Measurements from ENCODE around the gene ZRANB3. TPM values are rescaled to one million over a fixed set of nuclear protein-coding genes. Genes with fewer than 3 reads are reported as not detected.

ZRANB3 gene
- total RNA-seq, 1 donor from 2014 or later, result 18.6 TPM

GRCh38 chr2:135337071-135337470, 193.9 kb downstream of the ZRANB3 start:
- no peak for DNase-seq (ENCODE audit: low spot score, unreplicated experiment)
- H3K4me3 Mint-ChIP-seq (ENCODE audit: low read depth), result no peak overlapping the region
- TF ChIP-seq, protein P1, sequence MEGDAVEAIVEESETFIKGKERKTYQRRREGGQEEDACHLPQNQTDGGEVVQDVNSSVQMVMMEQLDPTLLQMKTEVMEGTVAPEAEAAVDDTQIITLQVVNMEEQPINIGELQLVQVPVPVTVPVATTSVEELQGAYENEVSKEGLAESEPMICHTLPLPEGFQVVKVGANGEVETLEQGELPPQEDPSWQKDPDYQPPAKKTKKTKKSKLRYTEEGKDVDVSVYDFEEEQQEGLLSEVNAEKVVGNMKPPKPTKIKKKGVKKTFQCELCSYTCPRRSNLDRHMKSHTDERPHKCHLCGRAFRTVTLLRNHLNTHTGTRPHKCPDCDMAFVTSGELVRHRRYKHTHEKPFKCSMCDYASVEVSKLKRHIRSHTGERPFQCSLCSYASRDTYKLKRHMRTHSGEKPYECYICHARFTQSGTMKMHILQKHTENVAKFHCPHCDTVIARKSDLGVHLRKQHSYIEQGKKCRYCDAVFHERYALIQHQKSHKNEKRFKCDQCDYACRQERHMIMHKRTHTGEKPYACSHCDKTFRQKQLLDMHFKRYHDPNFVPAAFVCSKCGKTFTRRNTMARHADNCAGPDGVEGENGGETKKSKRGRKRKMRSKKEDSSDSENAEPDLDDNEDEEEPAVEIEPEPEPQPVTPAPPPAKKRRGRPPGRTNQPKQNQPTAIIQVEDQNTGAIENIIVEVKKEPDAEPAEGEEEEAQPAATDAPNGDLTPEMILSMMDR (IDR thresholded peaks at IDR 0.05; ENCODE audit: unreplicated experiment), result no peak
- peaks cover 19% of the 10 kb centered on the region for H3K9me3 Mint-ChIP-seq (ENCODE audit: low read depth)
- H3K27me3 Mint-ChIP-seq, result no peaks in the 10 kb centered on the region
- H3K4me1 Mint-ChIP-seq (ENCODE audit: low read depth), result no peaks in the 10 kb centered on the region
- no peak overlapping the region for H3K27ac Mint-ChIP-seq
- peaks cover 15% of the 10 kb centered on the region for H3K36me3 Mint-ChIP-seq (ENCODE audit: insufficient read depth)

DNA sequence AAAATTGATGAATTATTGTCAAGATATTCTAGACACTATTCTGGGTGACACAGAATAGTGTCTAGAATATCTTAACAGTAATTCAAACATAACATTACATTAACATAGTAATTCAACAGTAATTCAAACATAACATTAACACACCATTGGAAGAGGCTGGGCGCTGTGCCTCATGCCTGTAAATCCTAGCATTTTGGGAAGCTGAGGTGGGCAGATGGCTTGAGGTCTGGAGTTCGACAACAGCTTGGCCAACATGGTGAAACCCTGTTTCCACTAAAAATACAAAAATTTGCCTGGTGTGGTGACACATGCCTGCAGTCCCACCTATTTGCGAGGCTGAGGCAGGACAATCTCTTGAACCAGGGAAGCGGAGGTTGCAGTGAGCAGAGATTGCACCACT, 195.8 kb downstream of the ZRANB3 start:
- H3K36me3 Mint-ChIP-seq (ENCODE audit: insufficient read depth), result peaks cover 19% of the 10 kb centered on the region
- H3K9me3 Mint-ChIP-seq (ENCODE audit: low read depth), result peaks cover 23% of the 10 kb centered on the region
- TF ChIP-seq, protein P1 (IDR thresholded peaks at IDR 0.05; ENCODE audit: unreplicated experiment), result no peak
- H3K27me3 Mint-ChIP-seq, result no peaks in the 10 kb centered on the region
- DNase-seq (ENCODE audit: low spot score, unreplicated experiment), result no peak
- H3K4me1 Mint-ChIP-seq (ENCODE audit: low read depth), result peaks cover 4% of the 10 kb centered on the region
- no peak overlapping the region for H3K4me3 Mint-ChIP-seq (ENCODE audit: low read depth)
- no peak overlapping the region for H3K27ac Mint-ChIP-seq

DNA sequence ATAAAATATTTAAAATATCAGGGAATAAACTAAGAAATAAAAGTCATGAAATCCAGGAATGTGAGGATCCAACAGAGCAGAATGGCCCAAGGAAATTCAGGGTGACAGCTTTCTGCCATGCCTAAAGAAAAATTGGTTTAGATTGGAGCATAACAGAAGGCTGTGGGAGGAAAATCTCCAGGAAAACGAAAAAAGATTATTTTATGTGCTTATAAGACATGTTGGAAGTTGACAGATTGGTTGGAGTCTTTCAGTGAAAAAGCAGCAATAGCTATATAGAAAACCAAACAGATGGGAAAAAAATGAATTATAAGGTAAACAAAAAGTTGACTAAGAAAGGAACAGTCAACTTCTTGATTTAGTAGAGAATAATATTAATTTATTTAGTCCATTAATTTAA, 203.9 kb downstream of the ZRANB3 start:
- no peak overlapping the region for H3K27ac Mint-ChIP-seq
- no peaks in the 10 kb centered on the region for H3K27me3 Mint-ChIP-seq
- no peak for DNase-seq (ENCODE audit: low spot score, unreplicated experiment)
- peaks cover 4% of the 10 kb centered on the region for H3K4me1 Mint-ChIP-seq (ENCODE audit: low read depth)
- H3K36me3 Mint-ChIP-seq (ENCODE audit: insufficient read depth), result peaks cover 16% of the 10 kb centered on the region
- TF ChIP-seq, protein P1 (IDR thresholded peaks at IDR 0.05; ENCODE audit: unreplicated experiment), result no peak
- H3K9me3 Mint-ChIP-seq (ENCODE audit: low read depth), result peaks cover 43% of the 10 kb centered on the region
- no peak overlapping the region for H3K4me3 Mint-ChIP-seq (ENCODE audit: low read depth)

- Mint-ChIP-seq H3K27ac (no peak overlapping the region), H3K9me3 (ENCODE audit: low read depth) (peaks cover 7% of the 10 kb centered on the region), H3K36me3 (ENCODE audit: insufficient read depth) (peaks cover 3% of the 10 kb centered on the region), H3K4me3 (ENCODE audit: low read depth) (no peak overlapping the region), H3K4me1 (ENCODE audit: low read depth) (no peaks in the 10 kb centered on the region), H3K27me3 (no peaks in the 10 kb centered on the region)
- no peak for DNase-seq (ENCODE audit: low spot score, unreplicated experiment)
- TF ChIP-seq, protein P1 (IDR thresholded peaks at IDR 0.05; ENCODE audit: unreplicated experiment), result no peak
These were observed 210.3 kb downstream of the ZRANB3 start for GRCh38 chr2:135320465-135321355.

- H3K27ac Mint-ChIP-seq, result no peak overlapping the region
- TF ChIP-seq, protein P1 (IDR thresholded peaks at IDR 0.05; ENCODE audit: unreplicated experiment), result no peak
- H3K36me3 Mint-ChIP-seq (ENCODE audit: insufficient read depth), result peaks cover 3% of the 10 kb centered on the region
- H3K27me3 Mint-ChIP-seq, result no peaks in the 10 kb centered on the region
- DNase-seq (ENCODE audit: low spot score, unreplicated experiment), result no peak
- no peaks in the 10 kb centered on the region for H3K4me1 Mint-ChIP-seq (ENCODE audit: low read depth)
- H3K4me3 Mint-ChIP-seq (ENCODE audit: low read depth), result no peak overlapping the region
- peaks cover 5% of the 10 kb centered on the region for H3K9me3 Mint-ChIP-seq (ENCODE audit: low read depth)
These were observed 212.2 kb downstream of the ZRANB3 start for GRCh38 chr2:135318808-135319207.
